Retinal pigment epithelial cell (primary cell): ENCODE data around the gene FMN2.

Experiments
- DNase-seq: peaks from one replicate; pipeline ENCODE4 v3.0.0-alpha.2; 2010; ENCODE audit warnings: low read depth
- H3K4me3 ChIP-seq: 2 replicates; pipeline ENCODE4 v1.5.1; 2011; ENCODE audit warnings: mild to moderate bottlenecking, low read length, control low read depth, moderate library complexity
- TF ChIP-seq, protein P1 (sequence below): conservative IDR thresholded peaks from 2 replicates; pipeline ENCODE4 v1.5.1; 2011; ENCODE audit warnings: low read depth, low read length, control low read depth, inconsistent platforms

FMN2 gene

GRCh38 chr1:240420766-240421165 is 329.1 kb downstream of the FMN2 start:
- H3K4me3 ChIP-seq: no peak overlapping the region
- no peak for DNase-seq
- TF ChIP-seq, protein P1, sequence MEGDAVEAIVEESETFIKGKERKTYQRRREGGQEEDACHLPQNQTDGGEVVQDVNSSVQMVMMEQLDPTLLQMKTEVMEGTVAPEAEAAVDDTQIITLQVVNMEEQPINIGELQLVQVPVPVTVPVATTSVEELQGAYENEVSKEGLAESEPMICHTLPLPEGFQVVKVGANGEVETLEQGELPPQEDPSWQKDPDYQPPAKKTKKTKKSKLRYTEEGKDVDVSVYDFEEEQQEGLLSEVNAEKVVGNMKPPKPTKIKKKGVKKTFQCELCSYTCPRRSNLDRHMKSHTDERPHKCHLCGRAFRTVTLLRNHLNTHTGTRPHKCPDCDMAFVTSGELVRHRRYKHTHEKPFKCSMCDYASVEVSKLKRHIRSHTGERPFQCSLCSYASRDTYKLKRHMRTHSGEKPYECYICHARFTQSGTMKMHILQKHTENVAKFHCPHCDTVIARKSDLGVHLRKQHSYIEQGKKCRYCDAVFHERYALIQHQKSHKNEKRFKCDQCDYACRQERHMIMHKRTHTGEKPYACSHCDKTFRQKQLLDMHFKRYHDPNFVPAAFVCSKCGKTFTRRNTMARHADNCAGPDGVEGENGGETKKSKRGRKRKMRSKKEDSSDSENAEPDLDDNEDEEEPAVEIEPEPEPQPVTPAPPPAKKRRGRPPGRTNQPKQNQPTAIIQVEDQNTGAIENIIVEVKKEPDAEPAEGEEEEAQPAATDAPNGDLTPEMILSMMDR: no peak

- no peak for DNase-seq
- TF ChIP-seq, protein P1: no peak
- H3K4me3 ChIP-seq: no peak overlapping the region
These were observed 331.7 kb downstream of the FMN2 start for GRCh38 chr1:240423246-240423924.

DNA sequence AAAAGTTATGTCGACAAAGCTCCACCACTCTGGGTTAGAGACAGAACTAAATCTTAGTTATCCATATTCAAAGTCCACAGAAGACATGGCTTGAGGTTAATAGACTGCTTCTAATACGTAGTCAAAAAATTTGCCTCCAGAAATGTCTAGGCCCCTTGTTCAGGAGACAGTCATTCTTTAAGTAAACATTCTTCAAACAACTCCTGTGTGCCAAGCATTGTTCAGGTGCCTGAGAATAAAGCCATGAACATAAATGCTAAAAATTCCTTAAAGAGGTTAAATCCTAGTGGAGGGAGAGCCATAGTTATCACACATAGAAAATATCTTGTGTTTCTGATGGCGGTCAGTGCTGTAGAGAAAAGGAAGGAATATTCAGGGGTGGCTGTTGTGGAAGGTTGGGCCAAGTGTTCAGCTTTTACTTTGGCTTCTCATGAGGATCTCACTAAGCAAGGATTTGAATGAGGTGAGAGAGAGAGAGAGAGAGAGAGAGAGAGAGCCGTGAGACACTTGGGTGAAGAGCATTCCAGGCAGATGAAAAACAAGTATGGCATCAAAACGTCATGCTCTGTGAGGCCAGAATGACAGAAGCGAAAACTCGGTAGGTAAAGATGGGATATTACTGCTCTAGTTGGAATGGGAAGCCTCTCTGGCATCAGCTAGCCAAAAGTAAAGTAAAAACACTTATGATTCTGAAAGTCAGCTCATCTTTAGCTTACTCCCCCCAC is 333.2 kb downstream of the FMN2 start:
- DNase-seq: no peak
- no peak overlapping the region for H3K4me3 ChIP-seq
- TF ChIP-seq, protein P1: no peak

DNA sequence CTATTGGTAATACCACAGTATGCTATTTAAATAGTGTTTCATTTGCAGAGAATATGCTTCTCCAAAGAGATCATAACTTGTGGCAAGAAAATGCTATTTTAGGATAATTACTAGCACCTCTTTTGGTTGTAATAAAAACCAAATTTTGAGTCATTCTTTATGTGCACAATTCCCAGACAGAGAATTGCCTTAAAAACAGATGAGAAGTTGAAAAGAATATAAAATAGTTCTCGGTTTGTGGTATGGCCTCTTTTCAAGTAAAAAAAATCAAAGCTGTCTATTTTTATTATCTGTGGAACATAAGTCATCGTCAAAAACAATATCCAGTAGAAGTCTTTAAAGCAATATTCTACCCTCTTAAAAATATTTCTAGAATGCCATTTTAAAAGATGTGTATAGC is 334.4 kb downstream of the FMN2 start:
- TF ChIP-seq, protein P1: no peak
- DNase-seq: no peak
- no peak overlapping the region for H3K4me3 ChIP-seq

- no peak for DNase-seq
- TF ChIP-seq, protein P1: no peak
- no peak overlapping the region for H3K4me3 ChIP-seq
These were observed 344.4 kb downstream of the FMN2 start for GRCh38 chr1:240435996-240436566.

- TF ChIP-seq, protein P1: no peak
- no peak overlapping the region for H3K4me3 ChIP-seq
- no peak for DNase-seq
These were observed 350.0 kb downstream of the FMN2 start for GRCh38 chr1:240441669-240442068.
